Stimulated activated CD4-positive, alpha-beta T cell treated with anti-CD3 and anti-CD28 coated beads, Interleukin-4, amount 100 ng/mL, for 1 hour (primary cell): ENCODE measurements around the gene KCNF1.

Source experiments
- DNase-seq: peaks from one replicate; pipeline ENCODE4 v3.0.0-alpha.2; 2020

Gene KCNF1

GRCh38 chr2:10921525-10921924 lies 9.8 kb downstream of the KCNF1 start:
- DNase-seq, result no peak

GRCh38 chr2:10922307-10923007 lies 10.7 kb downstream of the KCNF1 start:
- DNase-seq, result no peak

- no peak for DNase-seq
Measured at GRCh38 chr2:10923008-10923375, 11.3 kb downstream of the KCNF1 start.

GRCh38 chr2:10923965-10924364 lies 12.2 kb downstream of the KCNF1 start:
- no peak for DNase-seq

- no peak for DNase-seq
Measured at GRCh38 chr2:10924441-10924840, 12.7 kb downstream of the KCNF1 start.

- no peak for DNase-seq
Measured at GRCh38 chr2:10924859-10925258, 13.1 kb downstream of the KCNF1 start.

- no peak for DNase-seq
Measured at GRCh38 chr2:10926191-10926820, 14.6 kb downstream of the KCNF1 start.

GRCh38 chr2:10930721-10931516 lies 19.2 kb downstream of the KCNF1 start:
- no peak for DNase-seq

- no peak for DNase-seq
Measured at GRCh38 chr2:10931710-10932255, 20.0 kb downstream of the KCNF1 start.

GRCh38 chr2:10932345-10933151 lies 20.8 kb downstream of the KCNF1 start:
- DNase-seq, result no peak

GRCh38 chr2:10933700-10934225 lies 22.0 kb downstream of the KCNF1 start:
- DNase-seq, result no peak

- DNase-seq, result no peak
Measured at GRCh38 chr2:10934308-10934978, 22.7 kb downstream of the KCNF1 start.

- DNase-seq, result no peak
Measured at GRCh38 chr2:10934979-10935350, 23.2 kb downstream of the KCNF1 start.

- DNase-seq, result no peak
Measured at GRCh38 chr2:10935366-10935918, 23.7 kb downstream of the KCNF1 start.

GRCh38 chr2:10935953-10936942 lies 24.5 kb downstream of the KCNF1 start:
- no peak for DNase-seq

- DNase-seq, result no peak
Measured at GRCh38 chr2:10939058-10939457, 27.3 kb downstream of the KCNF1 start.

- DNase-seq, result no peak
Measured at GRCh38 chr2:10940596-10940995, 28.9 kb downstream of the KCNF1 start.

- no peak for DNase-seq
Measured at GRCh38 chr2:10941383-10941782, 29.6 kb downstream of the KCNF1 start.

- DNase-seq, result no peak
Measured at GRCh38 chr2:10944799-10945198, 33.1 kb downstream of the KCNF1 start.

GRCh38 chr2:10946394-10946793 lies 34.7 kb downstream of the KCNF1 start:
- no peak for DNase-seq
